IMR-90 (cell line): ENCODE results near the gene ENTREP3. TPM values are rescaled to one million over a fixed set of nuclear protein-coding genes. Genes with fewer than 3 reads are reported as not detected.

Experiments
- ATAC-seq: fragments of 200-7000 bp; cut with Tn5 transposase; 2 replicates; pipeline ENCODE4 v1.9.1; 2020; ENCODE audit warnings: low read depth, mild to moderate bottlenecking, moderate library complexity
- BruUV-seq: library from RNA; stranded (reverse); fragments of 400-500 nt; replicated peaks from 2 replicates; lab custom pipeline; 2021; lab: Mats Ljungman, UMichigan
- CTCF ChIA-PET: fragments of 300-600 bp; formaldehyde crosslinking; extraction: SDS; loops from one replicate; lab custom pipeline; 2021; ENCODE audit warnings: antibody characterized with exemption; lab: Yijun Ruan, JAX
- POLR2A ChIA-PET: fragments of 300-600 bp; sonication (Branson Sonifier 250); formaldehyde crosslinking; loops from one replicate; lab custom pipeline; 2022; ENCODE audit warnings: antibody characterized with exemption; ENCODE audit not compliant: unreplicated experiment; lab: Charles Lee
- DNase-seq: peaks from one replicate; pipeline ENCODE4 v3.0.0; 2013
- H2AFZ ChIP-seq: replicated peaks from 2 replicates; pipeline ENCODE3; 2013; ENCODE audit warnings: low read length, mild to moderate bottlenecking; ENCODE audit not compliant: poor library complexity
- H2AK5ac ChIP-seq: 2 replicates; pipeline ENCODE4 v1.6.1; 2013; ENCODE audit warnings: low read depth, low read length, inconsistent platforms
- H2AK9ac ChIP-seq: replicated peaks from 2 replicates; pipeline ENCODE3; 2013; ENCODE audit warnings: mild to moderate bottlenecking, low read depth, low read length, moderate library complexity; ENCODE audit not compliant: poor library complexity
- H2BK120ac ChIP-seq: 2 replicates; pipeline ENCODE4 v1.6.1; 2013; ENCODE audit warnings: low read depth, low read length, inconsistent platforms
- H2BK15ac ChIP-seq: 3 replicates; pipeline ENCODE4 v1.6.1; 2013; ENCODE audit warnings: low read depth, low read length, inconsistent platforms
- H2BK20ac ChIP-seq: 2 replicates; pipeline ENCODE4 v1.6.1; 2013; ENCODE audit warnings: low read depth, mild to moderate bottlenecking, inconsistent platforms, low read length, moderate library complexity
- H2BK5ac ChIP-seq: 2 replicates; pipeline ENCODE4 v1.6.1; 2013; ENCODE audit warnings: mild to moderate bottlenecking, low read depth, low read length, inconsistent platforms; ENCODE audit not compliant: poor library complexity, severe bottlenecking
- H3K14ac ChIP-seq: replicated peaks from 2 replicates; pipeline ENCODE4 v1.6.1; 2013; ENCODE audit warnings: low read depth, low read length, inconsistent platforms
- H3K18ac ChIP-seq: 2 replicates; pipeline ENCODE4 v1.6.1; 2013; ENCODE audit warnings: low read depth, low read length, control low read depth
- H3K23ac ChIP-seq: 2 replicates; pipeline ENCODE4 v1.6.1; 2013; ENCODE audit warnings: low read depth, low read length, inconsistent platforms
- H3K27ac ChIP-seq: 2 replicates; pipeline ENCODE4 v1.5.1; 2013; ENCODE audit warnings: mild to moderate bottlenecking, control low read depth, low read length; ENCODE audit not compliant: insufficient read depth
- H3K27me3 ChIP-seq: 2 replicates; pipeline ENCODE4 v1.6.1; 2013; ENCODE audit warnings: low read length; ENCODE audit not compliant: control insufficient read depth, insufficient read depth
- H3K36me3 ChIP-seq: 2 replicates; pipeline ENCODE4 v1.6.1; 2013; ENCODE audit warnings: low read length, mixed read lengths; ENCODE audit not compliant: control insufficient read depth, insufficient read depth
- H3K4ac ChIP-seq: 2 replicates; pipeline ENCODE4 v1.6.1; 2013; ENCODE audit warnings: low read depth, low read length, inconsistent platforms
- H3K4me1 ChIP-seq: 2 replicates; pipeline ENCODE4 v1.6.1; 2013; ENCODE audit warnings: low read length, mixed read lengths; ENCODE audit not compliant: control insufficient read depth, insufficient read depth
- H3K4me2 ChIP-seq: 2 replicates; pipeline ENCODE4 v1.6.1; 2013; ENCODE audit warnings: low read depth, mild to moderate bottlenecking, control low read depth, low read length, moderate library complexity
- H3K4me3 ChIP-seq: 2 replicates; pipeline ENCODE4 v1.5.1; 2013; ENCODE audit warnings: low read depth, mild to moderate bottlenecking, control low read depth, low read length, moderate library complexity; ENCODE audit not compliant: insufficient read depth
- H3K56ac ChIP-seq: 2 replicates; pipeline ENCODE4 v1.6.1; 2013; ENCODE audit warnings: low read length, inconsistent platforms; ENCODE audit not compliant: insufficient read depth; ENCODE audit errors: extremely low read depth
- H3K79me1 ChIP-seq, 2 experiments: 2 replicates each; pipeline ENCODE4 v1.6.1; 2013; ENCODE audit warnings: low read length in 2 of 2, inconsistent platforms in 1 of 2, low read depth in 1 of 2
- H3K9ac ChIP-seq: 2 replicates; pipeline ENCODE4 v1.6.1; 2013; ENCODE audit warnings: low read depth, low read length, control low read depth
- H3K9me1 ChIP-seq: 2 replicates; pipeline ENCODE4 v1.6.1; 2013; ENCODE audit warnings: low read length, inconsistent platforms; ENCODE audit not compliant: insufficient read depth
- H3K9me3 ChIP-seq: 2 replicates; pipeline ENCODE4 v1.6.1; 2013; ENCODE audit warnings: low read length; ENCODE audit not compliant: control insufficient read depth, insufficient read depth
- H4K20me1 ChIP-seq: 2 replicates; pipeline ENCODE4 v1.6.1; 2013; ENCODE audit warnings: low read length, inconsistent platforms; ENCODE audit not compliant: insufficient read depth
- H4K5ac ChIP-seq: 2 replicates; pipeline ENCODE4 v1.6.1; 2013; ENCODE audit warnings: mild to moderate bottlenecking, low read depth, low read length, control low read depth
- H4K8ac ChIP-seq, 2 experiments: 2 replicates each; pipeline ENCODE4 v1.6.1; 2013; ENCODE audit warnings: low read depth in 2 of 2, low read length in 2 of 2, control low read depth in 1 of 2, inconsistent platforms in 1 of 2
- H4K91ac ChIP-seq: 2 replicates; pipeline ENCODE4 v1.6.1; 2013; ENCODE audit warnings: low read depth, low read length, inconsistent platforms; ENCODE audit not compliant: insufficient read depth
- BHLHE40 ChIP-seq: fragments of 150-350 bp; IDR thresholded peaks from 2 replicates; pipeline ENCODE4 v1.6.1; 2016; ENCODE audit warnings: mild to moderate bottlenecking, low read depth, low read length
- CEBPB ChIP-seq: IDR thresholded peaks from 2 replicates; pipeline ENCODE4 v1.6.1; 2012; ENCODE audit warnings: low read depth, low read length, improper control_type of control experiment
- CHD1 ChIP-seq: IDR thresholded peaks from 2 replicates; pipeline ENCODE4 v1.6.1; 2012; ENCODE audit warnings: low read depth, low read length, improper control_type of control experiment
- ELK1 ChIP-seq: fragments of 150-350 bp; IDR thresholded peaks from 2 replicates; pipeline ENCODE4 v1.6.1; 2016; ENCODE audit warnings: low read depth, mild to moderate bottlenecking, low read length, moderate library complexity, borderline replicate concordance
- FOS ChIP-seq: fragments of 150-350 bp; IDR thresholded peaks from 2 replicates; pipeline ENCODE4 v1.6.1; 2016; ENCODE audit warnings: low read depth, low read length
- MAFK ChIP-seq: IDR thresholded peaks from 2 replicates; pipeline ENCODE4 v1.6.1; 2012; ENCODE audit warnings: low read depth, low read length, improper control_type of control experiment
- MXI1 ChIP-seq: IDR thresholded peaks from 2 replicates; pipeline ENCODE4 v1.6.1; 2012; ENCODE audit warnings: low read depth, mild to moderate bottlenecking, low read length, moderate library complexity, borderline replicate concordance
- NFE2L2 ChIP-seq: fragments of 150-350 bp; IDR thresholded peaks from 2 replicates; pipeline ENCODE4 v1.6.1; 2016; ENCODE audit warnings: low read depth, mild to moderate bottlenecking, low read length
- POLR2A ChIP-seq: IDR thresholded peaks from 2 replicates; pipeline ENCODE4 v1.6.1; 2012; ENCODE audit warnings: mild to moderate bottlenecking, low read depth, low read length
- RAD21 ChIP-seq: IDR thresholded peaks from 2 replicates; pipeline ENCODE4 v1.6.1; 2012; ENCODE audit warnings: low read length, improper control_type of control experiment
- RCOR1 ChIP-seq: IDR thresholded peaks from 2 replicates; pipeline ENCODE4 v1.6.1; 2012; ENCODE audit warnings: mild to moderate bottlenecking, low read length, improper control_type of control experiment; ENCODE audit not compliant: insufficient replicate concordance
- RFX5 ChIP-seq: IDR thresholded peaks from 2 replicates; pipeline ENCODE4 v1.8.0; 2012; ENCODE audit warnings: low read depth, mild to moderate bottlenecking, low read length, moderate library complexity
- SMC3 ChIP-seq: fragments of 150-350 bp; IDR thresholded peaks from 2 replicates; pipeline ENCODE4 v1.6.1; 2016; ENCODE audit warnings: low read depth, mild to moderate bottlenecking, antibody characterized with exemption, low read length, moderate library complexity
- WGBS, 2 experiments: methylation state at CpG; one replicate each; pipeline versions ENCODE4 v1.1.5 to v1.1.7; 2013; ENCODE audit warnings: missing lambda C conversion rate in 2 of 2; ENCODE audit not compliant: insufficient read length in 1 of 2; ENCODE audit errors: extremely low coverage in 2 of 2; 5-methylcytosine and 5-hydroxymethylcytosine counted together
- dilution Hi-C: fragments of 300-500 bp; cut with HindIII; formaldehyde crosslinking; loops from one replicate; pipeline ENCODE4 v1.14.3; 2018; ENCODE audit warnings: low sequenced_read_pairs; ENCODE audit not compliant: unreplicated experiment
- in situ Hi-C: fragments of 300-500 bp; cut with MboI; formaldehyde crosslinking; loops from 3 replicates; pipeline ENCODE4 v1.14.3; 2019; ENCODE audit warnings: low sequenced_read_pairs, inconsistent platforms, mixed read lengths
- intact Hi-C: fragments of 100-400 bp; cut with micrococcal nuclease; formaldehyde crosslinking; loops from 2 replicates; pipeline ENCODE4 v1.10.0; 2022
- polyA plus RNA-seq, 3 experiments: library from polyadenylated mRNA; depleted of rRNA; stranded (reverse); fragments of >200 nt; gene quantifications; 2 replicates each; pipeline ENCODE4 v1.2.3, GENCODE V29; 2012; ENCODE audit warnings: low replicate concordance in 1 of 3
- total RNA-seq: library from RNA; depleted of rRNA; stranded (reverse); fragments of >200 nt; gene quantifications from 2 replicates; pipeline ENCODE4 v1.2.3, GENCODE V29; 2012

The ENTREP3 gene
- total and polyA plus RNA-seq, 2 of the 4 experiments (the other 2 are of a cell fraction), result 1.4 to 23.8 TPM

- H4K8ac ChIP-seq, result peak overlapping the region; percentile 93 to 98
- CTCF ChIA-PET, result no interaction called here
- DNase-seq, result no peak
- H2BK15ac ChIP-seq, result peak overlapping the region; percentile 95; the same call in 2 of the 3 replicates
- H4K91ac ChIP-seq, result peak overlapping the region; percentile 92
- peak overlapping the region; percentile 87 for H2AK5ac ChIP-seq
- in situ Hi-C loops (no loop called here), dilution Hi-C loops (no loop called here), intact Hi-C loops (no loop called here)
- no peaks in the 10 kb centered on the region for H3K27me3 ChIP-seq
- H3K9ac ChIP-seq, result peak overlapping the region; percentile 68
- peak overlapping the region; percentile 87 for H3K56ac ChIP-seq
- peak overlapping the region; percentile 96 for H3K4ac ChIP-seq
- POLR2A ChIA-PET, result no interaction called here
- peak overlapping the region; percentile 53 for H3K4me3 ChIP-seq
- no TSS peak for BruUV-seq
- no peak overlapping the region for H2BK20ac ChIP-seq
- H2AFZ ChIP-seq, result peak overlapping the region; percentile 96
- no peak for TF ChIP-seq POLR2A
- no peak for TF ChIP-seq CHD1
- no peak for TF ChIP-seq ELK1
- TF ChIP-seq BHLHE40, result no peak
- no peak for TF ChIP-seq RAD21
- TF ChIP-seq MXI1, result no peak
- no peak for TF ChIP-seq RFX5
- no peak for TF ChIP-seq SMC3
- no peak for TF ChIP-seq NFE2L2
- no peak for TF ChIP-seq FOS
- no peak for TF ChIP-seq RCOR1
- no peak for TF ChIP-seq MAFK
- TF ChIP-seq CEBPB, result no peak
- peak overlapping the region; percentile 91 for H3K4me2 ChIP-seq
- no CpG with 5 or more reads among the region's 8 CpGs for WGBS, 2 experiments
- H3K18ac ChIP-seq, result peak overlapping the region; percentile 31; the same call in 1 of the 2 replicates
- no peaks in the 10 kb centered on the region for H4K20me1 ChIP-seq
- peak overlapping the region; percentile 96 for H2AK9ac ChIP-seq
- peaks cover 13% of the 10 kb centered on the region for H3K36me3 ChIP-seq
- peak overlapping the region; percentile 92 for H3K14ac ChIP-seq
- peak overlapping the region; percentile 80 for H3K27ac ChIP-seq
- H2BK5ac ChIP-seq, result peak overlapping the region; percentile 77
- peak overlapping the region; percentile 90; the same call in 1 of the 2 replicates for H3K23ac ChIP-seq
- no peak for ATAC-seq
- peaks cover 6% of the 10 kb centered on the region for H3K9me1 ChIP-seq
- H4K5ac ChIP-seq, result peak overlapping the region; percentile 41
- no peaks in the 10 kb centered on the region for H3K9me3 ChIP-seq
- peak overlapping the region; percentile 80 for H2BK120ac ChIP-seq
- H3K4me1 ChIP-seq, result peaks cover 6% of the 10 kb centered on the region; the same call in 1 of the 2 replicates
- H3K79me1 ChIP-seq, result peaks cover 4 to 31% of the 10 kb centered on the region in 2 experiments; a peak in 3 of 4 replicates
Measured at GRCh38 chr1:155245163-155245524, 10.1 kb downstream of the ENTREP3 start.
